Neuron (in vitro differentiated cells): Measurements from ENCODE around the gene NPTX2.

Source experiments
- H2AFZ ChIP-seq: one replicate; pipeline ENCODE4 v1.6.1; 2013; ENCODE audit warnings: low read depth, mild to moderate bottlenecking, inconsistent platforms, low read length, moderate library complexity
- H3K27me3 ChIP-seq: one replicate; pipeline ENCODE4 v1.6.1; 2013; ENCODE audit warnings: low read length; ENCODE audit not compliant: insufficient read depth
- H3K36me3 ChIP-seq: one replicate; pipeline ENCODE4 v1.6.1; 2013; ENCODE audit warnings: low read length; ENCODE audit not compliant: insufficient read depth
- H3K4me1 ChIP-seq: one replicate; pipeline ENCODE4 v1.6.1; 2013; ENCODE audit warnings: low read length; ENCODE audit not compliant: insufficient read depth
- H3K4me3 ChIP-seq: 2 replicates; pipeline ENCODE4 v1.5.1; 2013; ENCODE audit warnings: mild to moderate bottlenecking, low read length, moderate library complexity
- H3K9me3 ChIP-seq: one replicate; pipeline ENCODE4 v1.6.1; 2013; ENCODE audit warnings: low read length

The NPTX2 gene

GRCh38 chr7:98598846-98599615 is 18.1 kb upstream of the NPTX2 start:
- Histone ChIP-seq H3K4me3 (no peak overlapping the region), H3K9me3 (no peaks in the 10 kb centered on the region), H3K36me3 (no peaks in the 10 kb centered on the region)

DNA sequence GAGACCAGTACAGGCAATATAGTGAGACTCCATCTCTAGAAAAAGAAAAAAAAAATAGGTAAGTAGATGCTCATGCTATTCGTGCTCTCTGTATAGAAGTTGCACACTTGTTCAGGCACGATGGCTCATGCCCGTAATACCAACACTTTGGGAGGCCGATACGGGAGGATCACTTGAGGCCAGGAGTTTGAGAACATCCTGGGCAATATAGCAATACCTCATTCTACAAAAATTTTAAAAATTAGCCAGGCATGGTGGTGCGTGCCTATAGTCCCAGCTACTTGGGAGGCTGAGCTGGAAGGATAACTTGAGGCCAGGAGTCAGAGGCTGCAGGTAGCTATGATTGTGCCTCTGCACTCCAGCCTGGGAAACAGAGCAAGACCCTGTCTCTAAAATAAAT is 17.2 kb upstream of the NPTX2 start:
- Histone ChIP-seq H3K27me3 (no peaks in the 10 kb centered on the region), H2AFZ (no peak overlapping the region), H3K36me3 (no peaks in the 10 kb centered on the region)

More at GRCh38 chr7:98598846-98599615, 18.1 kb upstream of the NPTX2 start:
- Histone ChIP-seq H3K4me1 (no peaks in the 10 kb centered on the region), H3K27me3 (no peaks in the 10 kb centered on the region), H2AFZ (no peak overlapping the region)

GRCh38 chr7:98602755-98603398 is 14.2 kb upstream of the NPTX2 start:
- Histone ChIP-seq H3K36me3 (no peaks in the 10 kb centered on the region), H2AFZ (no peak overlapping the region), H3K4me3 (no peak overlapping the region), H3K4me1 (no peaks in the 10 kb centered on the region), H3K9me3 (no peaks in the 10 kb centered on the region), H3K27me3 (no peaks in the 10 kb centered on the region)

More for the DNA sequence above, 17.2 kb upstream of the NPTX2 start:
- Histone ChIP-seq H3K4me1 (no peaks in the 10 kb centered on the region), H3K9me3 (no peaks in the 10 kb centered on the region), H3K4me3 (no peak overlapping the region)

- H3K36me3 ChIP-seq, result no peaks in the 10 kb centered on the region
- H3K4me1 ChIP-seq, result no peaks in the 10 kb centered on the region
- no peaks in the 10 kb centered on the region for H3K27me3 ChIP-seq
- H3K4me3 ChIP-seq, result no peak overlapping the region
- H2AFZ ChIP-seq, result no peak overlapping the region
- H3K9me3 ChIP-seq, result no peaks in the 10 kb centered on the region
Measured at GRCh38 chr7:98603399-98603788, 13.7 kb upstream of the NPTX2 start.

DNA sequence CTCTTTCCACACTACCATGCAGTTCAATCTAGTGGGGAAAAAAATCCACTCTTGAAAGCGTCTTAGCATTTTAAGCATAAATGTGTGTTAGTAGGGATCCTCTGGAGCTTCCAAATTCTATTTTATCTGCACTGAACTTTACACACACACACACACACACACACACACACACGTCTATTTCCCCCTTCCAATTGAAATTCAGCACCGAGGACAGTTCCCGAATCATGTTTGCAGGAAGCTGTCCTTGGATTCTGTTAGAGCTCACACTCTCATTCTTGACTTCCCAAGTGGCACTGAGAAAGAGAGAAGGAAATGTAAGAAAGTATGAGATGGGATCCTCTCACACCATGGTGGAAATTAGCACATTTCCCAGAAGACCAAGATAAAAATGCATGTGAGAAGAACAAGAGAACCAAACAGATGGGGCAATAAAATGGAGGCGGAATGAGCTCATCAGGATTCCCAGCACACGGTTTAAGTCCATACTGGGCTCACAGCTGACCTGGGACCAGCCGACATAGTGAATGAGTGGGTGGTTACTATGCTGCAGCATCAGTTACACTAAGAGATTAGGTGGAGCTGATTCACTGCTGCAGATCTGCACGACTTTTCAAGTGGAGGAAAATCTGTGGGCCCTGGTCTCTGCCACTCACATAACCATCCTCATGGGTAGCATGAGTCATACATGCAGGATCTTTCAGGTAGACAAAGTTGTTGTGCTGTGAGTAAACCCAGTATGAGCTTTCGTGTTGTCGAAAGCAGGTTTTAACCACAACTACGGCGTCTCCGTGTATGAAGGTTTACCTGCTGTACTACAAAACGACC is 3.3 kb upstream of the NPTX2 start:
- Histone ChIP-seq H3K4me1 (no peaks in the 10 kb centered on the region), H3K36me3 (no peaks in the 10 kb centered on the region), H3K9me3 (no peaks in the 10 kb centered on the region), H3K4me3 (no peak overlapping the region), H2AFZ (no peak overlapping the region), H3K27me3 (peaks cover 39% of the 10 kb centered on the region)

DNA sequence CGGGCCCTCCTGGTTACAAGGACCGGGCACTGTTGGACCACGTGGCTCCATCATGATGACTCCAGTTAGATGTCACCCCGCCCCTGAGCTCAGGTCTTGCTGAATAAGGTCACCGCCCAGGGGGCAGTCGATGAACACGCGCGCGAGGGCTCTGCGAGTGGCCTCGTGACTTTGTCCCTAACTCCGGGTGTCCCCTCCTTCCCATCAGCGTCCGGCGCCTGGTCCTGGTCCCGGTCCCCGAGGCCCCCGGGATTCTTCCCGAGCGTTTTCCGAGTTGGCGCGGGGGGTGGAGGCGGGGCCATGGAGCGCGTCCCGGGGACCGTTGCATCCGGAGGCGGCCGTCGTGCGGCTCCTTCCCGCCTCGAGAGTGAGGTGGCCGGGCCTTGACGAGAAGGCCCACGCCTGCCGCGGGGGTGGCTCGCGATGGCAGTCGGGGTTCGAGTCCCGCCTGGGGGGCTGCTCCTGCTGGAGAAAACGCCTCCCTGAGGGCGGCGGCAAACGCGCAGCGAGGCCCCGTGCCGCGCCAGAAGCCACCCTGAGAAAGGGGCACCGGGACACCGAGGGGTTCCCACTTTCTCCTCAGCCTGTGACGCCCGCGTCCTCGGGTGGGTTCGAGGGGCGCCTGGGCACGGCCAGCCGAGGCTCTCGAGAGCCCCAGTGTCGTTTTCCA is 569 bp upstream of the NPTX2 start:
- H3K4me3 ChIP-seq, result no peak overlapping the region
- H3K27me3 ChIP-seq, result peaks cover 66% of the 10 kb centered on the region

GRCh38 chr7:98617960-98618418 is 904 bp downstream of the NPTX2 start:
- H3K4me1 ChIP-seq, result no peaks in the 10 kb centered on the region
- no peak overlapping the region for H2AFZ ChIP-seq
- peaks cover 75% of the 10 kb centered on the region for H3K27me3 ChIP-seq
- no peaks in the 10 kb centered on the region for H3K9me3 ChIP-seq
- no peaks in the 10 kb centered on the region for H3K36me3 ChIP-seq
- H3K4me3 ChIP-seq, result peak overlapping the region; percentile 32

More for the DNA sequence above, 569 bp upstream of the NPTX2 start:
- no peaks in the 10 kb centered on the region for H3K4me1 ChIP-seq
- no peaks in the 10 kb centered on the region for H3K36me3 ChIP-seq
- H3K9me3 ChIP-seq, result no peaks in the 10 kb centered on the region
- H2AFZ ChIP-seq, result peak overlapping the region; percentile 33

DNA sequence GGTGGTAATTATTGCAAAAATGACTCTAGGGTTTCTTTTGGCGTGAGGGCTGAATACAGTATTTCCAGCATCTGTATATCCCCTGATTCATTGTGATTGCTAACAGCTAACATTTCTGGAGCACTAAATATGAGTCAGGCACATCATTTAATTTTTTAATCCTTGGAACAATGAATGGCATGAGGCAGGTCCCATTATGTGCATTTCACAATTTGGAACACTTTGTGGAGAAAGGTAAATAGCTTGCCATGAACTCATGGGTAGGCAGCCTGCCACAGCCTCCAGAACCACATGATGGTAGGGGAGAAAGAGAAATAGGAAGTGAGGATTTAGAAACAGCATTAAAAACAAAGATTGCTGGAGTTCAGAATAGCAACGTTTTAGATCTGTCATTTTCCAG is 1.7 kb downstream of the NPTX2 start:
- Histone ChIP-seq H3K36me3 (no peaks in the 10 kb centered on the region), H3K9me3 (no peaks in the 10 kb centered on the region), H3K4me1 (no peaks in the 10 kb centered on the region), H3K4me3 (peak overlapping the region; percentile 10), H2AFZ (no peak overlapping the region), H3K27me3 (peaks cover 74% of the 10 kb centered on the region)

GRCh38 chr7:98619450-98620321 is 2.6 kb downstream of the NPTX2 start:
- Histone ChIP-seq H3K9me3 (peaks cover 2% of the 10 kb centered on the region), H3K36me3 (no peaks in the 10 kb centered on the region), H3K4me1 (no peaks in the 10 kb centered on the region), H3K27me3 (peaks cover 69% of the 10 kb centered on the region), H2AFZ (no peak overlapping the region), H3K4me3 (peak overlapping the region; percentile 2)

DNA sequence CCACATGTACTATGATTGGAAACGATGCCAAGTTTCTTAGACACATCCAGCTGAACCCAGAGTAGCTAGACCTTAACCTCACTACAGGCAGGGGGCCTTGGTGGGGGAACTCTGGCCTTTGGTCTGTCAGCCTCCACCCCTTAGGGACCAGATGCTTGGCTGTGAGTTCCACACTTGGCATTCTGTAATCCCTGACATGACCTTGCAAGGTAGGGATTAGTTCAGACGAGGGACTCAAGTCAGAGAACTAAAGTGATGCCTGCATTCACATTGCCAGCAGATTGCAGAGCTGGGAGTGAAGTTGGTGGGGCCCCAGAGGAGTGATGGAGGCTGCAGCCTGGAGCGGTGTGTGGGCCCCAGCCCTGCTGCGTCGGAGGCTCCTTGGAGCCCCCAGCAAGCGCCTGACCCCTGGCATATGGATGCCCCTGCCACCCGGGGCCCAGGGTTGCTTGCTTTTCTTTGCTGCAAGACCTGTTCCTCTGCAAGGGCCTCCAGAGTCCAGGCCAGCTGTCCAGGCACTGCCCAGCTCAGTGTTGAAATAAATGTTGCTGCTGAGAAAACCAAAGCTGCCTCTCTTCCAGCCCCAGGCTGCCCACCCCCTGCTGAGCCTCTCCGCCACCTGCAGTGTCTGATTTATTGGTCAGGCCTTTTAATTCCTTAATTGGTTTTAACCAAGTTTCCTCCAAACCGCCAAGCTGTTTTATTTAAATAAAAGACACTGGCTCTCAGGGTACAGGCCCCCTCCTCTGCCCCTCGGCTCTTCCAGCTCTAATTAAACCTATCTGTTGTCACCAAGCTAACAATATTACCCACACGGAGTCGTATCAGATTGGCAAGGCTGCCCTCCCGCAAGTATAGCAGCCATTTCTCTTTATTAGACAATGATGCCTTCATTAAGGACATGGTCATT is 4.7 kb downstream of the NPTX2 start:
- no peak overlapping the region for H2AFZ ChIP-seq
- H3K36me3 ChIP-seq, result no peaks in the 10 kb centered on the region
- H3K9me3 ChIP-seq, result peaks cover 2% of the 10 kb centered on the region
- peaks cover 53% of the 10 kb centered on the region for H3K27me3 ChIP-seq
- H3K4me1 ChIP-seq, result peaks cover 7% of the 10 kb centered on the region
- H3K4me3 ChIP-seq, result no peak overlapping the region

- peaks cover 2% of the 10 kb centered on the region for H3K9me3 ChIP-seq
- H3K36me3 ChIP-seq, result no peaks in the 10 kb centered on the region
- H2AFZ ChIP-seq, result no peak overlapping the region
- peaks cover 9% of the 10 kb centered on the region for H3K4me1 ChIP-seq
- H3K4me3 ChIP-seq, result no peak overlapping the region
- peaks cover 43% of the 10 kb centered on the region for H3K27me3 ChIP-seq
Measured at GRCh38 chr7:98622926-98623325, 5.8 kb downstream of the NPTX2 start.
